Fibroblast of lung (primary cell): ENCODE data around the gene IFIT2. TPM values are rescaled to one million over a fixed set of nuclear protein-coding genes. Genes with fewer than 3 reads are reported as not detected.
A peak's percentile ranks its signal among the peaks of the same experiment; 100 is the strongest.

Experiments
- DNase-seq, 2 donors: peaks; one replicate each; pipeline versions ENCODE4 v3.0.0 to v3.0.0-alpha.2; 2010; ENCODE audit warnings: low read depth in 2 of 2
- H2AFZ ChIP-seq: 2 replicates; pipeline ENCODE4 v1.5.1; 2012; ENCODE audit warnings: low read length, control low read depth, inconsistent platforms
- H3K27ac ChIP-seq: 2 replicates; pipeline ENCODE4 v1.5.1; 2011; ENCODE audit warnings: low read length, control low read depth; ENCODE audit not compliant: insufficient read depth
- H3K27me3 ChIP-seq: 2 replicates; pipeline ENCODE4 v1.5.1; 2011; ENCODE audit warnings: mild to moderate bottlenecking, low read length; ENCODE audit not compliant: control insufficient read depth, insufficient read depth
- H3K36me3 ChIP-seq: 2 replicates; pipeline ENCODE4 v1.5.1; 2011; ENCODE audit warnings: low read length; ENCODE audit not compliant: control insufficient read depth, insufficient read depth
- H3K4me1 ChIP-seq: 2 replicates; pipeline ENCODE4 v1.5.1; 2011; ENCODE audit warnings: low read length; ENCODE audit not compliant: control insufficient read depth, insufficient read depth; ENCODE audit errors: extremely low read depth
- H3K4me2 ChIP-seq: 2 replicates; pipeline ENCODE4 v1.5.1; 2011; ENCODE audit warnings: low read length, control low read depth; ENCODE audit not compliant: insufficient read depth; ENCODE audit errors: extremely low read depth
- H3K4me3 ChIP-seq, 4 experiments: fragments of 200-600 bp in 1 of 4; sonication (generic) in 1 of 4; replicated peaks in 1 of 4; 2 replicates each; pipeline ENCODE4 v1.5.1; 2011 to 2016; ENCODE audit warnings: low read length in 4 of 4, low read depth in 3 of 4, mild to moderate bottlenecking in 3 of 4, control low read depth in 2 of 4, inconsistent platforms in 1 of 4, mixed read lengths in 1 of 4; ENCODE audit not compliant: insufficient read depth in 1 of 4; ENCODE audit errors: control extremely low read depth in 1 of 4
- H3K79me2 ChIP-seq: 2 replicates; pipeline ENCODE4 v1.5.1; 2012; ENCODE audit warnings: mild to moderate bottlenecking, low read length, inconsistent platforms; ENCODE audit not compliant: control insufficient read depth, insufficient read depth
- H3K9ac ChIP-seq: 2 replicates; pipeline ENCODE4 v1.5.1; 2011; ENCODE audit warnings: mild to moderate bottlenecking, low read length, control low read depth; ENCODE audit not compliant: insufficient read depth
- H3K9me3 ChIP-seq: 2 replicates; pipeline ENCODE4 v1.5.1; 2012; ENCODE audit warnings: low read depth, low read length; ENCODE audit not compliant: control insufficient read depth, insufficient read depth
- H4K20me1 ChIP-seq: 2 replicates; pipeline ENCODE4 v1.5.1; 2011; ENCODE audit warnings: low read length; ENCODE audit not compliant: control insufficient read depth, insufficient read depth; ENCODE audit errors: extremely low read depth
- EZH2 ChIP-seq: IDR thresholded peaks from 2 replicates; pipeline ENCODE4 v1.5.1; 2012; ENCODE audit warnings: low read length, control low read depth, mild to moderate bottlenecking; ENCODE audit errors: missing control alignments
- polyA plus RNA-seq, 2 donors: library from polyadenylated mRNA; depleted of rRNA in 1 of 2; stranded (reverse) in 1 of 2; unstranded in 1 of 2; fragments of >200 nt; gene quantifications; 2 replicates each; pipeline ENCODE4 v1.2.1, GENCODE V29; 2011 to 2012; ENCODE audit warnings: missing spikeins in 1 of 2
- total RNA-seq: library from RNA; depleted of rRNA; stranded (reverse); fragments of >200 nt; gene quantifications from 2 replicates; pipeline ENCODE4 v1.2.1, GENCODE V29; 2014
- TF ChIP-seq, protein P1 (sequence below), 2 donors: IDR thresholded peaks in 1 of 2; conservative IDR thresholded peaks in 1 of 2; 1 replicate in 1 of 2; 2 replicates in 1 of 2; pipeline ENCODE4 v1.5.1; 2011 to 2012; ENCODE audit warnings: low read length in 2 of 2, control low read depth in 1 of 2, inconsistent platforms in 1 of 2, low read depth in 1 of 2, mild to moderate bottlenecking in 1 of 2

Gene IFIT2
- total and polyA plus RNA-seq, 2 donors (not counting 1 experiment from before 2014, with no cell fraction given): 12.1 to 21.6 TPM

DNA sequence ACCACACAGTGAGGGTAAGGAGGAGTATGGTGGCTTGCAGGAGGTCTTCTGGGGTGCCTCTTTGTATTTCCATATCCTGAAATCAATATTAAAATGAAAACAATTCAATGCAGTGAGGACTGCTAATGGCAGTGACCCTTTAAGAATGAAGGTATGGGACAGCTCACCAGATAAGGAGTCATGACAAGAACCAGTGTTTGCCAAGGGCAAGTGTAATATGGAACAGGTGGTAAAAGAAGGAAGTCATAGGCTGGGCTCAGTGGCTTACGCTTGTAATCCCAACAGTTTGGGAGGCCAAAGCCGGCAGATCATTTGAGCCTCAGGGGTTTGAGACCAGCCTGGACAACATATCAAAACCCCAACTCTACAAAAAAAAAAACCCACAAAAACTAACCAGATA lies 30.3 kb upstream of the IFIT2 start:
- no peak overlapping the region for H3K27ac ChIP-seq
- H4K20me1 ChIP-seq: no peaks in the 10 kb centered on the region
- H3K4me2 ChIP-seq: no peak overlapping the region
- H3K4me1 ChIP-seq: peaks cover 11% of the 10 kb centered on the region
- H3K27me3 ChIP-seq: no peaks in the 10 kb centered on the region
- DNase-seq: no peak
- no peak overlapping the region for H2AFZ ChIP-seq
- no peak overlapping the region for H3K4me3 ChIP-seq
- H3K9me3 ChIP-seq: no peaks in the 10 kb centered on the region
- TF ChIP-seq, protein P1, sequence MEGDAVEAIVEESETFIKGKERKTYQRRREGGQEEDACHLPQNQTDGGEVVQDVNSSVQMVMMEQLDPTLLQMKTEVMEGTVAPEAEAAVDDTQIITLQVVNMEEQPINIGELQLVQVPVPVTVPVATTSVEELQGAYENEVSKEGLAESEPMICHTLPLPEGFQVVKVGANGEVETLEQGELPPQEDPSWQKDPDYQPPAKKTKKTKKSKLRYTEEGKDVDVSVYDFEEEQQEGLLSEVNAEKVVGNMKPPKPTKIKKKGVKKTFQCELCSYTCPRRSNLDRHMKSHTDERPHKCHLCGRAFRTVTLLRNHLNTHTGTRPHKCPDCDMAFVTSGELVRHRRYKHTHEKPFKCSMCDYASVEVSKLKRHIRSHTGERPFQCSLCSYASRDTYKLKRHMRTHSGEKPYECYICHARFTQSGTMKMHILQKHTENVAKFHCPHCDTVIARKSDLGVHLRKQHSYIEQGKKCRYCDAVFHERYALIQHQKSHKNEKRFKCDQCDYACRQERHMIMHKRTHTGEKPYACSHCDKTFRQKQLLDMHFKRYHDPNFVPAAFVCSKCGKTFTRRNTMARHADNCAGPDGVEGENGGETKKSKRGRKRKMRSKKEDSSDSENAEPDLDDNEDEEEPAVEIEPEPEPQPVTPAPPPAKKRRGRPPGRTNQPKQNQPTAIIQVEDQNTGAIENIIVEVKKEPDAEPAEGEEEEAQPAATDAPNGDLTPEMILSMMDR (conservative IDR thresholded peaks at IDR 0.05 in 1 of 2, IDR thresholded peaks at IDR 0.05 in 1 of 2; ENCODE audit: low read depth in 1 of 2, low read length in 2 of 2): no peak
- TF ChIP-seq EZH2: no peak
- no peaks in the 10 kb centered on the region for H3K36me3 ChIP-seq
- no peaks in the 10 kb centered on the region for H3K79me2 ChIP-seq
- no peak overlapping the region for H3K9ac ChIP-seq

DNA sequence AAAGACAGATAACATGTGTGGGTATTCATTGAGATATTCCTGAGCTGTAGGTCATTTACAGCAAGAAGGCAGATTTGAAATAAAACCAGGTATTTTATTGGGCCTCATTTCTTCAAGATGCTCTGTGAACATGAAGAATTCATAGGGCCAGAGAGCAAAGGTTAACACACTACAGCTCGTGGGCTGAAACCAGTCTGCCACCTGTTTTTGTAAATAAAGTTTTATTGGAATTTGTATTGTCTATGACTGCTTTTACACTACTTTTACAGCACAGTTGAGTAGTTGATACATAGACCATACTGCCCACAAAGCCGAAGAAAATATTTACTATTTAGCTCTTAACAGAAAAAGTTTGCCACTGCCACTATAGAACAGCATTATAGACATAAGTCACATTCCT lies 28.2 kb upstream of the IFIT2 start:
- H3K79me2 ChIP-seq: no peaks in the 10 kb centered on the region
- no peak overlapping the region for H3K27ac ChIP-seq

DNA sequence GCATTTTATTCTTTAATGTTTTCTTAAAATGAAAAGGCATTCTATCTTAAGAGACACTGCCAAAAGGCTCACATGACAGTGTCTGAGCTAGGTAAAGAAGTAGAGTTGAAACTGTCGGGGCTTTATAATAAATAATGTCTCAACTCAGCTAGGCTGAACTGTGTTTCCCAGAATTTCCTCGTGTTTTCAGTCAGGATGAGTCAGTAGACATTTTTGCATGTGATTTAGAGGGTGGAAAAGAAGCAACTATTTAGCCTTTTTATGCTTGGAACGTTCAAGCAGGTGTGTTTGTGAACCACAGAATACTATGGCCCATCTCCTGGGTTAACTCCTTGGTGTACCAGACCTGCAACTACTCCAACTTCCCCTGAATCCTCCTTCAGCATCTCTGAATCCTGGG lies 26.9 kb upstream of the IFIT2 start:
- Histone ChIP-seq H3K27me3 (no peaks in the 10 kb centered on the region), H4K20me1 (no peaks in the 10 kb centered on the region), H3K27ac (peak overlapping the region; percentile 17), H3K4me1 (peaks cover 19% of the 10 kb centered on the region), H2AFZ (no peak overlapping the region), H3K9ac (no peak overlapping the region), H3K36me3 (no peaks in the 10 kb centered on the region), H3K4me3 (no peak overlapping the region), H3K79me2 (no peaks in the 10 kb centered on the region), H3K4me2 (peak overlapping the region; percentile 8), H3K9me3 (no peaks in the 10 kb centered on the region)
- peak; percentile 30 to 71 for DNase-seq
- TF ChIP-seq, protein P1 (conservative IDR thresholded peaks at IDR 0.05 in 1 of 2, IDR thresholded peaks at IDR 0.05 in 1 of 2; ENCODE audit: low read depth in 1 of 2, low read length in 2 of 2): no peak
- TF ChIP-seq EZH2: no peak

More for the DNA sequence above, 28.2 kb upstream of the IFIT2 start:
- Histone ChIP-seq H4K20me1 (no peaks in the 10 kb centered on the region), H3K9me3 (no peaks in the 10 kb centered on the region), H3K4me2 (no peak overlapping the region), H2AFZ (no peak overlapping the region), H3K36me3 (no peaks in the 10 kb centered on the region), H3K4me1 (peaks cover 13% of the 10 kb centered on the region), H3K27me3 (no peaks in the 10 kb centered on the region), H3K9ac (no peak overlapping the region), H3K4me3 (no peak overlapping the region)
- DNase-seq: no peak
- TF ChIP-seq, protein P1 (conservative IDR thresholded peaks at IDR 0.05 in 1 of 2, IDR thresholded peaks at IDR 0.05 in 1 of 2; ENCODE audit: low read depth in 1 of 2, low read length in 2 of 2): no peak
- TF ChIP-seq EZH2: no peak
